Heart left ventricle (tissue), 16 donors: Measurements from ENCODE around the gene EPM2AIP1. TPM values are rescaled to one million over a fixed set of nuclear protein-coding genes. Genes with fewer than 3 reads are reported as not detected.
A peak's percentile ranks its signal among the peaks of the same experiment; 100 is the strongest.
"Not testable (repeated sequence)": the region's sequence is repeated elsewhere in the genome, so short reads cannot be mapped to it uniquely, and the experiment has no call there.

Experiments used
- ATAC-seq, 4 donors: fragments of 200-7000 bp; cut with Tn5 transposase; one replicate each; pipeline ENCODE4 v1.9.1; 2020 to 2022; ENCODE audit warnings: moderate library complexity in 4 of 4, mild to moderate bottlenecking in 3 of 4, moderate number of reproducible peaks in 1 of 4
- DNase-seq, 5 donors: peaks; one replicate each; pipeline ENCODE4 v3.0.0-alpha.2; 2020
- H3K27ac ChIP-seq, 12 donors: fragments of 200-600 bp; sonication (generic) in 4 of 12; one replicate each; pipeline versions ENCODE4 v1.5.0 to v1.8.0; 2016 to 2022; ENCODE audit warnings: mild to moderate bottlenecking in 2 of 12
- H3K27me3 ChIP-seq, 9 donors: fragments of 200-600 bp; sonication (generic) in 2 of 9; one replicate each; pipeline versions ENCODE4 v1.5.1 to v1.8.0; 2016 to 2022; ENCODE audit warnings: mild to moderate bottlenecking in 3 of 9
- H3K36me3 ChIP-seq, 9 donors: fragments of 200-600 bp; sonication (generic) in 2 of 9; one replicate each; pipeline versions ENCODE4 v1.5.0 to v1.8.0; 2018 to 2022; ENCODE audit warnings: mild to moderate bottlenecking in 2 of 9
- H3K4me1 ChIP-seq, 12 donors: fragments of 200-600 bp; sonication (generic) in 4 of 12; one replicate each; pipeline versions ENCODE4 v1.5.0 to v1.8.0; 2016 to 2022; ENCODE audit warnings: mild to moderate bottlenecking in 3 of 12
- H3K4me3 ChIP-seq, 12 donors: fragments of 200-600 bp; sonication (generic) in 4 of 12; one replicate each; pipeline versions ENCODE4 v1.5.0 to v1.8.0; 2017 to 2022; ENCODE audit warnings: mild to moderate bottlenecking in 9 of 12, moderate library complexity in 4 of 12
- H3K9me3 ChIP-seq, 12 donors: fragments of 200-600 bp; sonication (generic) in 4 of 12; one replicate each; pipeline versions ENCODE4 v1.5.0 to v1.8.0; 2016 to 2022; ENCODE audit warnings: mild to moderate bottlenecking in 1 of 12
- POLR2A ChIP-seq, 2 donors: fragments of 450-650 bp; IDR thresholded peaks; one replicate each; pipeline ENCODE4 v1.6.1; 2017; ENCODE audit warnings: antibody characterized with exemption in 2 of 2, mild to moderate bottlenecking in 2 of 2, moderate library complexity in 2 of 2
- WGBS, 4 donors: extraction: QIAGEN DNeasy Blood & Tissue Kit in 2 of 4; methylation state at CpG; one replicate each; pipeline versions ENCODE4 v1.1.5 to v1.1.7; 2013 to 2018; 5-methylcytosine and 5-hydroxymethylcytosine counted together
- intact Hi-C, 10 donors: fragments of 100-400 bp; cut with DNase I; formaldehyde crosslinking; loops; one replicate each; pipeline versions ENCODE4 v1.11.1 to v1.14.2; 2022
- polyA plus RNA-seq, 2 donors: library from polyadenylated mRNA; stranded (reverse); fragments of 200-250 nt; gene quantifications; one replicate each; pipeline ENCODE4 v1.2.3, GENCODE V29; 2013
- total RNA-seq, 9 donors: library from RNA; depleted of rRNA in 2 of 9; stranded (reverse); fragments of >200 nt in 2 of 9; fragmentation: NEBNext Ultra II Directional in 3 of 9; extraction: Animal tissue kit (Norgen Biotek cat#: 25700) in 3 of 9; gene quantifications; one replicate each; pipeline versions ENCODE4 v1.1.0 to v1.2.4, GENCODE V29; 2016 to 2023
- TF ChIP-seq, protein P1 (sequence below), 12 donors: fragments of 200-600 bp; sonication (generic) in 4 of 12; IDR thresholded peaks; one replicate each; pipeline versions ENCODE4 v1.5.0 to v1.8.0; 2018 to 2022; ENCODE audit warnings: antibody characterized with exemption in 12 of 12, mild to moderate bottlenecking in 5 of 12
- donor health status: ischemic (EF 13 %, LVEDD 7.1; RV severe dilation, severe dysfunction).
- donor health status: healthy with polysubstance abuse.
- donor health status: DM: no; HTN: yes; CAD: no.
- donor health status: DM: no; HTN: no; CAD: no.
- donor health status: ischemic (EF 25% LVEDD 6.9; RV normal size, moderate dysfunction).
- donor health status: ischemic (EF 25% LVEDD 5.7; RV mildly dilated, moderate dysfunction).
- donor health status: healthy.
- donor health status: DM: yes; HTN: yes; CAD: no.
- donor health status: ischemic (EF 35%, LVEDD 5.7; RV mildly dilated, moderate dysfunction).
- donor health status: nonischemic (EF 11% LVEDD 7.7; RV severe dilation, severe dysfunction).
- donor health status: DM: yes; HTN: yes; CAD: no.
- donor health status: PGD.
- donor health status: ischemic (EF 29% LVEDD 5.4; RV normal size, mild dysfunction).
- donor health status: nonischemic (EF 23%, LVEDD 6.1; RV moderate dilation, normal function).

The EPM2AIP1 gene
- total and polyA plus RNA-seq, 11 donors = 7.4 to 43.7 (median 22.2) TPM

DNA sequence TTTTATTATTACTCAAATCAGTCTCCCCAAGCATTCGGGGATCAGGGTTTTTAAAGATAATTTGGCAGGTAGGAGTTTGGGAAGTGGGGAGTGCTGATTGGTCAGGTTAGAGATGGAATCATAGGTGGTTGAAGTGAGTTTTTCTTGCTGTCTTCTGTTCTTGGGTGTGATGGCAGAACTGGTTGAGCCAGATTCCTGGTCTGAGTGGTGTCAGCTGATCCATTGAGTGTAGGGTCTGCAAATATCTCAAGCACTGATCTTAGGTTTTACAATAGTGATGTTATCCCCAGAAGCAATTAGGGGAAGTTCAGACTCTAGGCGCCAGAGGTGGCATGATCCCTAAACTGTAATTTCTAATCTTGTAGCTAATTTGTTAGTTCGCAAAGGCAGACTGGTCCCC, 27.5 kb downstream of the EPM2AIP1 start:
- intact Hi-C loops = no loop called here
- Histone ChIP-seq H3K4me3 (no peak overlapping the region), H3K4me1 (peaks cover 0 to 20% (median 5%) of the 10 kb centered on the region in 12 donors), H3K36me3 (no peaks in the 10 kb centered on the region), H3K27me3 (no peaks in the 10 kb centered on the region), H3K27ac (no peak overlapping the region), H3K9me3 (no peaks in the 10 kb centered on the region)
- 84 to 88% (median 85%) methylated on average over 3 of the region's 3 CpGs for WGBS, 4 donors
- no peak for DNase-seq
- no peak for ATAC-seq
- TF ChIP-seq POLR2A (IDR thresholded peaks at IDR 0.05) = no peak
- TF ChIP-seq, protein P1, sequence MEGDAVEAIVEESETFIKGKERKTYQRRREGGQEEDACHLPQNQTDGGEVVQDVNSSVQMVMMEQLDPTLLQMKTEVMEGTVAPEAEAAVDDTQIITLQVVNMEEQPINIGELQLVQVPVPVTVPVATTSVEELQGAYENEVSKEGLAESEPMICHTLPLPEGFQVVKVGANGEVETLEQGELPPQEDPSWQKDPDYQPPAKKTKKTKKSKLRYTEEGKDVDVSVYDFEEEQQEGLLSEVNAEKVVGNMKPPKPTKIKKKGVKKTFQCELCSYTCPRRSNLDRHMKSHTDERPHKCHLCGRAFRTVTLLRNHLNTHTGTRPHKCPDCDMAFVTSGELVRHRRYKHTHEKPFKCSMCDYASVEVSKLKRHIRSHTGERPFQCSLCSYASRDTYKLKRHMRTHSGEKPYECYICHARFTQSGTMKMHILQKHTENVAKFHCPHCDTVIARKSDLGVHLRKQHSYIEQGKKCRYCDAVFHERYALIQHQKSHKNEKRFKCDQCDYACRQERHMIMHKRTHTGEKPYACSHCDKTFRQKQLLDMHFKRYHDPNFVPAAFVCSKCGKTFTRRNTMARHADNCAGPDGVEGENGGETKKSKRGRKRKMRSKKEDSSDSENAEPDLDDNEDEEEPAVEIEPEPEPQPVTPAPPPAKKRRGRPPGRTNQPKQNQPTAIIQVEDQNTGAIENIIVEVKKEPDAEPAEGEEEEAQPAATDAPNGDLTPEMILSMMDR (IDR thresholded peaks at IDR 0.05) = no peak

DNA sequence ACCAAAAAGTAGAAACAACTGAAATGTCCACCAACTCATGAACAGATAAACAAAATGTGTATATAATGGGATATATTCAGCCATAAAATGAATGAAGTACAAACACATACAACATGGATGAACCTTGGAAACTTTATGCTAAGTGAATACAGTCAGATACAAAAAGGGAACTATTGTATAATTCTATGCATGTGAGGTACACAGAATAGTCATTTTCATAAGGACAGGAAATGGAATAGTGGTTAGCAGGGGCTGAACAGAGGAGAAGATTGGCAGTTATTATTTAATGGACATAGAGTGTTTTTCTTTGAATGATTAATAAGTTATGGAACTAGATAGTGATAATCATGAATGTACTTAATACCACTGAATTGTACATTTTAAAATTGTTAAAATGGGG, 28.1 kb downstream of the EPM2AIP1 start:
- DNase-seq (no peak), ATAC-seq (no peak)
- no peaks in the 10 kb centered on the region for H3K9me3 ChIP-seq
- no peaks in the 10 kb centered on the region for H3K36me3 ChIP-seq
- H3K4me1 ChIP-seq = peaks cover 0 to 14% (median 2%) of the 10 kb centered on the region in 12 donors
- H3K4me3 ChIP-seq = no peak overlapping the region
- no peak for TF ChIP-seq POLR2A (IDR thresholded peaks at IDR 0.05)
- TF ChIP-seq, protein P1 (IDR thresholded peaks at IDR 0.05) = no peak
- intact Hi-C loops = no loop called here
- H3K27me3 ChIP-seq = no peaks in the 10 kb centered on the region
- H3K27ac ChIP-seq = no peak overlapping the region

DNA sequence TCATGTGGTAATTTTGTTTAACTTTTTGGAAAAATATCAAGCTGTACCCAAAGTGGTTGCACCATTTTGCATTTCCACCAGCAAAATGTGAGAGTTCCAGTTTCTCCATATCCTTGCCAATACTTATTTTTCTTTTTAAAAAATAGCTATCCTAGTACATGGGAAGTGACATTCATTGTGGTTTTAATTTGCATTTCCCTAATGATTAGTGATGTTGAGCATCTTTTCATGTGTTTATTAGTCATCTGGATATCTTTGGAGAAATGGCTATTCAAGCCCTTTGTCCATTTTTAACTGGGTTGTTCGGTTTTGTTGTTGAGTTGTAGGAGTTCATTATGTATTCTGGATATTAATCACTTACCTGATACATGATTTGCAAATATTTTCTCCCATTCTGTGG, 28.6 kb downstream of the EPM2AIP1 start:
- Histone ChIP-seq H3K27me3 (no peaks in the 10 kb centered on the region), H3K27ac (no peak overlapping the region), H3K36me3 (no peaks in the 10 kb centered on the region), H3K9me3 (no peaks in the 10 kb centered on the region), H3K4me1 (peaks cover 0 to 9% (median 0%) of the 10 kb centered on the region in 12 donors), H3K4me3 (no peak overlapping the region)
- intact Hi-C loops = no loop called here
- WGBS, 4 donors = 84 to 92% (median 88%) methylated on average over 1 of the region's 1 CpG
- ATAC-seq = no peak
- TF ChIP-seq, protein P1 (IDR thresholded peaks at IDR 0.05) = no peak
- no peak for TF ChIP-seq POLR2A (IDR thresholded peaks at IDR 0.05)
- DNase-seq = no peak

DNA sequence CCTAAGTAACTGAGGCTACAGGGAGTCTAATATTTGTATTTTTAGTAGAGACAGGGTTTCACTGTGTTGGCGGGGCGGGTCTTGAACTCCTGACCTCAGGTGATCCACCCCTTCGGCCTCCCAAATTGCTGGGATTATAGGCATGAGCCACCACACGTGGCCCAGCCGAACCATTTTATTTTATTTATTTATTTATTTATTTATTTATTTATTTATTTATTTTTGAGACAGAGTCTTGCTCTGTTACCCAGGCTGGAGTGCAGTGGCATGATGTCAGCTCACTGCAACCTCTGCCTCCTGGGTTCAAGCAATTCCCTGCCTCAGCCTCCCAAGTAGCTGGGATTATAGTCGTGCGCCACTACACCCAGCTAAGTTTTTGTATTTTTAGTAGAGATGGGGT, 29.9 kb downstream of the EPM2AIP1 start:
- ATAC-seq, H3K36me3 ChIP-seq, H3K27ac ChIP-seq, DNase-seq, H3K9me3 ChIP-seq, intact Hi-C loops, H3K4me3 ChIP-seq, H3K27me3 ChIP-seq: not testable (repeated sequence)
- H3K4me1 ChIP-seq = peaks cover 0 to 12% (median 6%) of the 10 kb centered on the region in 12 donors
- 94 to 100% (median 96%) methylated on average over 7 of the region's 7 CpGs for WGBS, 4 donors

DNA sequence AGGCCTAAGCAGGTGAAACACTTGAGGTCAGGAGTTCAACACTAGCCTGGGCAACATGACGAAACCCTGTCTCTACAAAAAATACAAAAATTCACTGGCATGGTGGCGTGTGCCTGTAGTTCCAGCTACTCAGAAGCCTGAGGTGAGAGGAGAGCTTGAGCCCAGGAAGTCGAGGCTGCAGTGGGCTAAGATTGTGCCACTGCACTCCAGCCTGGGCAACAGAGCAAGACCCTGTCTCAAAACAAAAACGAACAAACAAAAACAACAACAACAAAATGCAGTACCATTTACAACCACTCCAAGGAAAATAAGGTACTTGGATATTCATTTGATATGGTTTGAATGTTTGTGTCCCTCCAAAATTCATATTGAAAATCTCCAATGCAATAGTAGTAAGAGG, 32.4 kb downstream of the EPM2AIP1 start:
- Histone ChIP-seq H3K4me1 (peaks cover 0 to 15% (median 6%) of the 10 kb centered on the region in 12 donors), H3K36me3 (no peaks in the 10 kb centered on the region), H3K4me3 (no peak overlapping the region), H3K27me3 (no peaks in the 10 kb centered on the region), H3K9me3 (no peaks in the 10 kb centered on the region), H3K27ac (no peak overlapping the region)
- DNase-seq (no peak), ATAC-seq (no peak)
- no peak for TF ChIP-seq POLR2A (IDR thresholded peaks at IDR 0.05)
- TF ChIP-seq, protein P1 (IDR thresholded peaks at IDR 0.05) = peak in 3 of 12 donors; percentile 11 to 45 (median 28)
- intact Hi-C loops = no loop called here
- WGBS, 4 donors = 88 to 94% (median 93%) methylated on average over 4 of the region's 4 CpGs
